Measurements from ENCODE around the gene LMAN2. TPM values are rescaled to one million over a fixed set of nuclear protein-coding genes. Genes with fewer than 3 reads are reported as not detected.
"Not testable (repeated sequence)": the region's sequence is repeated elsewhere in the genome, so short reads cannot be mapped to it uniquely, and the experiment has no call there.

Gene LMAN2
- total and polyA plus RNA-seq, 8 donors: 71.1 to 128 (median 92.6) TPM

GRCh38 chr5:177343777-177344176, 7.7 kb downstream of the LMAN2 start:
- peaks cover 0 to 15% (median 0%) of the 10 kb centered on the region in 3 donors for H3K36me3 ChIP-seq
- no peak for ATAC-seq
- no peak overlapping the region for H3K4me3 ChIP-seq
- peaks cover 8 to 23% (median 12%) of the 10 kb centered on the region in 3 donors for H3K4me1 ChIP-seq
- intact Hi-C loops (cut with DNase I): loop anchor here in 1 of 3 donors (2.0 kb wide), 1 partner anchor 15 kb away; no protein-coding TSS in a partner anchor
- 93% methylated on average over 6 of the region's 6 CpGs for WGBS, 2 donors
- no peaks in the 10 kb centered on the region for H3K27me3 ChIP-seq
- H3K27ac ChIP-seq: no peak overlapping the region
- TF ChIP-seq, protein P1, sequence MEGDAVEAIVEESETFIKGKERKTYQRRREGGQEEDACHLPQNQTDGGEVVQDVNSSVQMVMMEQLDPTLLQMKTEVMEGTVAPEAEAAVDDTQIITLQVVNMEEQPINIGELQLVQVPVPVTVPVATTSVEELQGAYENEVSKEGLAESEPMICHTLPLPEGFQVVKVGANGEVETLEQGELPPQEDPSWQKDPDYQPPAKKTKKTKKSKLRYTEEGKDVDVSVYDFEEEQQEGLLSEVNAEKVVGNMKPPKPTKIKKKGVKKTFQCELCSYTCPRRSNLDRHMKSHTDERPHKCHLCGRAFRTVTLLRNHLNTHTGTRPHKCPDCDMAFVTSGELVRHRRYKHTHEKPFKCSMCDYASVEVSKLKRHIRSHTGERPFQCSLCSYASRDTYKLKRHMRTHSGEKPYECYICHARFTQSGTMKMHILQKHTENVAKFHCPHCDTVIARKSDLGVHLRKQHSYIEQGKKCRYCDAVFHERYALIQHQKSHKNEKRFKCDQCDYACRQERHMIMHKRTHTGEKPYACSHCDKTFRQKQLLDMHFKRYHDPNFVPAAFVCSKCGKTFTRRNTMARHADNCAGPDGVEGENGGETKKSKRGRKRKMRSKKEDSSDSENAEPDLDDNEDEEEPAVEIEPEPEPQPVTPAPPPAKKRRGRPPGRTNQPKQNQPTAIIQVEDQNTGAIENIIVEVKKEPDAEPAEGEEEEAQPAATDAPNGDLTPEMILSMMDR (IDR thresholded peaks at IDR 0.05): no peak
- DNase-seq: peak in 1 of 6 donors; percentile 1
- no peak for FAIRE-seq
- no peaks in the 10 kb centered on the region for H3K9me3 ChIP-seq

DNA sequence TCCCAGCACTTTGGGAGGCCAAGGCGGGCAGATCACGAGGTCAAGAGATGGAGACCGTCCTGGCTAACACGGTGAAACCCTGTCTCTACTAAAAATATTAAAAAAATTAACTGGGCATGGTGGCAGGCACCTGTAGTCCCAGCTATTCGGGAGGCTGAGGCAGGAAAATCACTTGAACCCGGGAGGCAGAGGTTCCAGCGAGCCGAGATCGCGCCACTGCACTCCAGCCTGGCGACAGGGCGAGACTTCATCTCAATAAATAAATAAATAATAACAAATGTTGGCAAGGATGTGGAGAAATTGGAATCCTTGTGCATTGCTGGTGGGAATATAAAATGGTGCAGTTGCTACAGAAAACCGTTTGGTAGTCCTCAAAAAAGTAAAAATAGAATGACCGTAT, 8.5 kb downstream of the LMAN2 start:
- DNase-seq: peak in 1 of 6 donors; percentile 5
- Histone ChIP-seq H3K36me3 (peaks cover 0 to 22% (median 7%) of the 10 kb centered on the region in 3 donors), H3K4me1 (peaks cover 3 to 15% (median 5%) of the 10 kb centered on the region in 3 donors)
- ATAC-seq; H3K27ac ChIP-seq; FAIRE-seq; H3K4me3 ChIP-seq; H3K9me3 ChIP-seq; H3K27me3 ChIP-seq; intact Hi-C loops (cut with DNase I): not testable (repeated sequence)
- WGBS, 2 donors: 92 to 93% methylated on average over 14 of the region's 14 CpGs

DNA sequence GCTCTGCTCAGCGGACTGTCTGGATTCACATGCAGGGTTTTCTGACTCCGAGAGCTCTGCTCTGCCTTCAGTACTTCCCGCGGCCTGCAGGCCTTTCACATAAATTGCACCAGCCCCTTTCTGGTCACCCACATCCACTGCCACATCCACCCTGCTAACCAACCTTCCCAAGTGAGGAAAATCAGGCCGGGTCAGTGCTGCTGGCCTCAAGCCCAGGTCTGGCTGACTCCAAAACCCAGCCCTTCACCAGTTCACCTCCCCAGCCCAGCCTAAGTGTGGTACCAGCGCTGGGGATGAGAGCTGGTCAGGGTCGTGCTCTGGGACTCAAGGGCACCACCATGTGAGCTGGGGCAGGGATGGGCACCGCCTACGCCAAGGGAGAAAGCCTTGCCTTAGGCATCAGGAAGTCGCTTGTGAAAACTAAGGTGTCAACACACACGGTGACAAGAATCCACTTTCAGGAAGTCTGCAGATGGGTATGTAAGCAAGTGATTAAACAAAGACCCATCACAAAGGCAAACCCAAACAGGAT, 12.3 kb downstream of the LMAN2 start:
- Histone ChIP-seq H3K27ac (no peak overlapping the region), H3K4me1 (no peaks in the 10 kb centered on the region), H3K4me3 (no peak overlapping the region), H3K36me3 (peaks cover 0 to 61% (median 35%) of the 10 kb centered on the region in 3 donors), H3K27me3 (no peaks in the 10 kb centered on the region), H3K9me3 (no peaks in the 10 kb centered on the region)
- 61 to 66% methylated on average over 11 of the region's 11 CpGs for WGBS, 2 donors
- intact Hi-C loops (cut with DNase I): no loop called here
- peak in 2 of 4 donors; percentile 33 to 35 for ATAC-seq
- peak in 1 of 6 donors; percentile 58 for DNase-seq
- TF ChIP-seq, protein P1 (IDR thresholded peaks at IDR 0.05): no peak
- FAIRE-seq: no peak

GRCh38 chr5:177338251-177339106, 13.0 kb downstream of the LMAN2 start:
- DNase-seq (peak in 1 of 6 donors; percentile 70), ATAC-seq (no peak), FAIRE-seq (no peak)
- intact Hi-C loops (cut with DNase I): no loop called here
- peaks cover 0 to 68% (median 42%) of the 10 kb centered on the region in 3 donors for H3K36me3 ChIP-seq
- no peak overlapping the region for H3K27ac ChIP-seq
- TF ChIP-seq, protein P1 (IDR thresholded peaks at IDR 0.05): no peak
- WGBS, 2 donors: 82 to 88% methylated on average over 21 to 22 of the region's 22 CpGs
- no peaks in the 10 kb centered on the region for H3K4me1 ChIP-seq
- no peaks in the 10 kb centered on the region for H3K9me3 ChIP-seq
- no peak overlapping the region for H3K4me3 ChIP-seq
- H3K27me3 ChIP-seq: no peaks in the 10 kb centered on the region

DNA sequence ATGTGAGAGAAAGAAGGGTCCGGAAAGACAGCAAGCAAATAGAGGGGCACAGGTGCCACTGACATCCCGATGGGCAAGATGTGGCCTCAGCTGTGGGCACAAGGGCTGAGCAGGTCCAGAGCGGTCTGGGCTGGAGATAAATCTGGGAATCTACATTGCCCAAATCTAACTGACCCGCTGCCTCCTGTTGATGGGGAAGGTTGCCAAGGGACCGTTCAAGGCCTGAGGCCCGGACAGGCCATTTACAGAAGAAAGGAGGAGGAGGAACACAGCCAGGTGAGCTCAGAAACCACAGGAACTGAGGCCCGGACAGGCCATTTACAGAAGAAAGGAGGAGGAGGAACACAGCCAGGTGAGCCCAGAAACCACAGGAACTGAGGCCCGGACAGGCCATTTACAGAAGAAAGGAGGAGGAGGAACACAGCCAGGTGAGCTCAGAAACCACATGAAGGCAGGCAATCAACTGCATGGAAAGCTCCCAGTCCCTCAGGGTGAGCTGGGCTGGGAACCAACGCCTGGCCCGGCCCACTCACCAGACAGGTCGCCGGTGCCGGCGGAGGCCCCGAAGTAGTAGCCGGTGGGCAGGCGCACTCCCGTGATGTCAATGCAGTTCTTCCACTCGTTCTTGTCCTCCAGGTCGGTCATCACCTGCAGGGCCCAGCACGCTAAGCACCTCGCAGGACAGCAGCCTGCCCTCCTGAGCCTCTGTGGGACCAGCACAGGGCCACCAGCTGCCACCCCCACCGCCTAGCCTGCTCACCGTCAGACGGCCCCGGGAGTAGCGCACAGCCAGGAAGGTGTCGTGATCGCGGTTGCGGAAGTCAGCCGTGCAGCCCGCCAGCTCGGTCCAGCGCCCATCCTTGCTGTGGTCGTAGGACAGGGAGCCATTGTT, 14.6 kb downstream of the LMAN2 start:
- no peaks in the 10 kb centered on the region for H3K9me3 ChIP-seq
- H3K36me3 ChIP-seq: peaks cover 0 to 80% (median 44%) of the 10 kb centered on the region in 3 donors
- no peak overlapping the region for H3K4me3 ChIP-seq
- no peak overlapping the region for H3K27ac ChIP-seq
- DNase-seq (peak in 1 of 6 donors; percentile 73), FAIRE-seq (no peak), ATAC-seq (no peak)
- no peaks in the 10 kb centered on the region for H3K27me3 ChIP-seq
- intact Hi-C loops (cut with DNase I): no loop called here
- no peaks in the 10 kb centered on the region for H3K4me1 ChIP-seq
- TF ChIP-seq, protein P1 (IDR thresholded peaks at IDR 0.05): no peak
- 88 to 90% methylated on average over 34 to 36 of the region's 36 CpGs for WGBS, 2 donors

All from pancreas (tissue), 10 donors.